Aorta (tissue), 5 donors: ENCODE measurements around the gene PDE4B. TPM values are rescaled to one million over a fixed set of nuclear protein-coding genes. Genes with fewer than 3 reads are reported as not detected.

ENCODE experiments used
- ATAC-seq: fragments of 200-7000 bp; cut with Tn5 transposase; one replicate; pipeline ENCODE4 v1.9.1; 2022; ENCODE audit warnings: moderate library complexity; ENCODE audit not compliant: low FRiP score
- DNase-seq, 2 donors: peaks; one replicate each; pipeline ENCODE4 v3.0.0-alpha.2; 2020
- H3K27ac ChIP-seq, 2 donors: one replicate each; pipeline ENCODE4 v1.5.1; 2013; ENCODE audit warnings: low read length in 2 of 2, mild to moderate bottlenecking in 2 of 2, moderate library complexity in 2 of 2, control low read depth in 1 of 2, inconsistent platforms in 1 of 2, low read depth in 1 of 2
- H3K27me3 ChIP-seq, 2 donors: one replicate each; pipeline ENCODE4 v1.6.1; 2013; ENCODE audit warnings: control low read depth in 1 of 2, low read length in 1 of 2, mild to moderate bottlenecking in 1 of 2, moderate library complexity in 1 of 2; ENCODE audit not compliant: insufficient read depth in 2 of 2, control insufficient read depth in 1 of 2
- H3K36me3 ChIP-seq, 2 donors: one replicate each; pipeline ENCODE4 v1.6.1; 2013; ENCODE audit warnings: control low read depth in 1 of 2, low read length in 1 of 2, mild to moderate bottlenecking in 1 of 2; ENCODE audit not compliant: insufficient read depth in 2 of 2, control insufficient read depth in 1 of 2
- H3K4me1 ChIP-seq, 2 donors: one replicate each; pipeline ENCODE4 v1.6.1; 2013; ENCODE audit warnings: low read length in 2 of 2, control low read depth in 1 of 2, mild to moderate bottlenecking in 1 of 2, moderate library complexity in 1 of 2; ENCODE audit not compliant: insufficient read depth in 2 of 2, control insufficient read depth in 1 of 2
- H3K4me3 ChIP-seq, 2 donors: one replicate each; pipeline ENCODE4 v1.5.1; 2013; ENCODE audit warnings: low read length in 2 of 2, control low read depth in 1 of 2, mild to moderate bottlenecking in 1 of 2
- H3K9me3 ChIP-seq: one replicate; pipeline ENCODE4 v1.6.1; 2013; ENCODE audit warnings: mild to moderate bottlenecking, low read length; ENCODE audit not compliant: control insufficient read depth
- WGBS, 2 donors: extraction: QIAGEN DNeasy Blood & Tissue Kit; methylation state at CpG; one replicate each; pipeline ENCODE4 v1.1.7; 2013; 5-methylcytosine and 5-hydroxymethylcytosine counted together
- intact Hi-C, 2 donors: fragments of 100-400 bp; cut with DNase I; formaldehyde crosslinking; loops; one replicate each; pipeline versions ENCODE4 v1.14.2 to v1.15.0; 2022
- polyA plus RNA-seq, 2 donors: library from polyadenylated mRNA; stranded (reverse); fragments of 200-250 nt; gene quantifications; one replicate each; pipeline ENCODE4 v1.2.3, GENCODE V29; 2013
- total RNA-seq, 2 donors: library from RNA; stranded (reverse); fragmentation: NEBNext Ultra II Directional; extraction: Animal tissue kit (Norgen Biotek cat#: 25700); gene quantifications; one replicate each; pipeline ENCODE4 v1.2.1, GENCODE V29; 2021
- donor health status: healthy with polysubstance abuse.
- donor health status: Bipolar disorder and iron deficiency.
- donor health status: DM: no; HTN: no; CAD: no.
- donor health status: DM: no; HTN: no; CAD: no.
- donor health status: DM: yes; HTN: yes; CAD: no.

The PDE4B gene
- total and polyA plus RNA-seq, 4 donors, result 4.8 to 24.5 (median 12.5) TPM

GRCh38 chr1:66309006-66309741, 516.5 kb downstream of the PDE4B start:
- ATAC-seq (no peak), DNase-seq (no peak)
- Histone ChIP-seq H3K9me3 (no peaks in the 10 kb centered on the region), H3K4me1 (no peaks in the 10 kb centered on the region), H3K27me3 (no peaks in the 10 kb centered on the region), H3K4me3 (no peak overlapping the region), H3K27ac (no peak overlapping the region), H3K36me3 (no peaks in the 10 kb centered on the region)
- WGBS, 2 donors, result 96 to 98% methylated on average over 5 of the region's 5 CpGs
- intact Hi-C loops, result no loop called here

GRCh38 chr1:66311092-66311491, 518.4 kb downstream of the PDE4B start:
- 70 to 80% methylated on average over 4 of the region's 4 CpGs for WGBS, 2 donors
- ATAC-seq (no peak), DNase-seq (no peak)
- intact Hi-C loops, result no loop called here
- Histone ChIP-seq H3K27ac (no peak overlapping the region), H3K4me3 (no peak overlapping the region), H3K27me3 (no peaks in the 10 kb centered on the region), H3K36me3 (no peaks in the 10 kb centered on the region), H3K9me3 (no peaks in the 10 kb centered on the region), H3K4me1 (peaks cover 0 to 3% of the 10 kb centered on the region in 2 donors)

- intact Hi-C loops, result no loop called here
- H3K36me3 ChIP-seq, result no peaks in the 10 kb centered on the region
- H3K9me3 ChIP-seq, result no peaks in the 10 kb centered on the region
- no peaks in the 10 kb centered on the region for H3K27me3 ChIP-seq
- peaks cover 0 to 3% of the 10 kb centered on the region in 2 donors for H3K4me1 ChIP-seq
- WGBS, 2 donors, result 91 to 97% methylated on average over 6 of the region's 6 CpGs
- ATAC-seq, result no peak
- H3K27ac ChIP-seq, result no peak overlapping the region
- H3K4me3 ChIP-seq, result no peak overlapping the region
- DNase-seq, result no peak
These were observed 518.9 kb downstream of the PDE4B start for GRCh38 chr1:66311628-66312027.

GRCh38 chr1:66312271-66312990, 519.7 kb downstream of the PDE4B start:
- H3K27me3 ChIP-seq, result no peaks in the 10 kb centered on the region
- ATAC-seq (no peak), DNase-seq (no peak)
- H3K9me3 ChIP-seq, result no peaks in the 10 kb centered on the region
- peaks cover 0 to 3% of the 10 kb centered on the region in 2 donors for H3K4me1 ChIP-seq
- intact Hi-C loops, result no loop called here
- no peak overlapping the region for H3K27ac ChIP-seq
- H3K36me3 ChIP-seq, result no peaks in the 10 kb centered on the region
- no peak overlapping the region for H3K4me3 ChIP-seq
- 67 to 75% methylated on average over 4 of the region's 4 CpGs for WGBS, 2 donors

GRCh38 chr1:66313429-66313828, 520.7 kb downstream of the PDE4B start:
- no peaks in the 10 kb centered on the region for H3K9me3 ChIP-seq
- peaks cover 0 to 3% of the 10 kb centered on the region in 2 donors for H3K4me1 ChIP-seq
- ATAC-seq (no peak), DNase-seq (no peak)
- H3K4me3 ChIP-seq, result no peak overlapping the region
- no peak overlapping the region for H3K27ac ChIP-seq
- no peaks in the 10 kb centered on the region for H3K36me3 ChIP-seq
- intact Hi-C loops, result no loop called here
- no peaks in the 10 kb centered on the region for H3K27me3 ChIP-seq

GRCh38 chr1:66315671-66316070, 523.0 kb downstream of the PDE4B start:
- DNase-seq (no peak), ATAC-seq (no peak)
- Histone ChIP-seq H3K4me1 (peaks cover 0 to 3% of the 10 kb centered on the region in 2 donors), H3K27ac (peak overlapping the region in 1 of 2 donors; percentile 64), H3K27me3 (no peaks in the 10 kb centered on the region), H3K9me3 (no peaks in the 10 kb centered on the region), H3K36me3 (no peaks in the 10 kb centered on the region), H3K4me3 (no peak overlapping the region)
- 52 to 62% methylated on average over 4 of the region's 4 CpGs for WGBS, 2 donors
- intact Hi-C loops, result loop anchor here (5.0 kb wide), 2 partner anchors 33 to 43 kb away; no protein-coding TSS in a partner anchor

GRCh38 chr1:66316464-66317247, 524.0 kb downstream of the PDE4B start:
- intact Hi-C loops, result loop anchor here (1.0 to 5.0 kb wide), 3 partner anchors 15 to 44 kb away; no protein-coding TSS in a partner anchor
- Histone ChIP-seq H3K4me3 (no peak overlapping the region), H3K4me1 (peaks cover 0 to 3% of the 10 kb centered on the region in 2 donors), H3K27me3 (no peaks in the 10 kb centered on the region), H3K27ac (peak overlapping the region; percentile 96 to 100), H3K9me3 (no peaks in the 10 kb centered on the region), H3K36me3 (no peaks in the 10 kb centered on the region)
- ATAC-seq, result peak; percentile 92
- 1 to 3% methylated on average over 3 of the region's 3 CpGs for WGBS, 2 donors
- no peak for DNase-seq

GRCh38 chr1:66317248-66317515, 524.5 kb downstream of the PDE4B start:
- Histone ChIP-seq H3K27me3 (no peaks in the 10 kb centered on the region), H3K9me3 (no peaks in the 10 kb centered on the region), H3K4me1 (peaks cover 0 to 3% of the 10 kb centered on the region in 2 donors), H3K27ac (peak overlapping the region; percentile 96 to 100), H3K36me3 (no peaks in the 10 kb centered on the region), H3K4me3 (no peak overlapping the region)
- WGBS, 2 donors, result 57 to 73% methylated on average over 1 of the region's 1 CpG
- no peak for DNase-seq
- ATAC-seq, result peak; percentile 62
- intact Hi-C loops, result loop anchor here (1.0 to 5.0 kb wide), 3 partner anchors 14 to 45 kb away; no protein-coding TSS in a partner anchor
